HG02885 (cell line): Measurements from ENCODE around the gene RAE1.

Experiments
- ATAC-seq: cut with Tn5 transposase; IDR thresholded peaks from one replicate; pipeline ENCODE4 v1.9.1; 2021; ENCODE audit warnings: mild to moderate bottlenecking; ENCODE audit not compliant: unreplicated experiment, poor library complexity

Gene RAE1

GRCh38 chr20:57384953-57385761 is 34.1 kb downstream of the RAE1 start:
- ATAC-seq: no peak

DNA sequence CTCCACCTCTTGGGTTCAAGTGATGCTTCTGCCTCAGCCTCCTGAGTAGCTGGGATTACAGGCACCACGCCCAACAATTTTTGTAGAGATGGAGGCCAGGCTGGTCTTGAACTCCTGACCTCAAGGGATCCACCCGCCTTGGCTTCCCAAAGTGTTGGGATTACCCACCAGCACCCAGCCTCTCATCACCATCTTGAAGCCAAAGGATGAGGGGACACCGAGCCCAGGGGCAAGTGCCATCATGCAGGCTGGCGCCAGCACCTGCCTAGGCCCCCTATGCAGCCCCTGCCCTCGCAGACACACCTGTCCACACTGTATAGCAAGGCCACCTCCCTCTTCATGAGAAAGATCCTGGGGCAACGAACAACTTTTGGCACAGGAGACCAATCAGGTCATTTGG is 34.9 kb downstream of the RAE1 start:
- no peak for ATAC-seq

GRCh38 chr20:57386762-57387161 is 35.7 kb downstream of the RAE1 start:
- no peak for ATAC-seq

DNA sequence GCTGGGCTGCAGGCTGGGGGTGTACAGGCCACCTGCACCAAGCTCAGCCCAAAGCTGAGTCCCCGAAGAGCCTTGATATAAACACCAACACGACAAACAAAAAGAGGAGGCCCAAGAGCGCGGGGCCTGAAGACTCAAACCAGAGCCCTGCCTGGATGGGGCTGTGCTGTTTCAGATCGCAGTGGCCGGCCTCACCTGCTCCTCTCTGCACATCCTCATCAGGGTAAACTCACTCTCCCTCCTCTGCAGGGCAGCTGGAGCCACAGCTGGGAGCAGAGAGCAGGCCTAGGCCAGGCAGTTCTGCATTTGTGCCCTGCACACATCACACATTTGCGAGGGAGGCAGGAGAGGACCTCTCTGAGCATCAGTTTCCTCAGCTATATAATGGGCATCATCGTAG is 36.4 kb downstream of the RAE1 start:
- ATAC-seq: no peak

GRCh38 chr20:57387945-57388371 is 36.9 kb downstream of the RAE1 start:
- no peak for ATAC-seq

DNA sequence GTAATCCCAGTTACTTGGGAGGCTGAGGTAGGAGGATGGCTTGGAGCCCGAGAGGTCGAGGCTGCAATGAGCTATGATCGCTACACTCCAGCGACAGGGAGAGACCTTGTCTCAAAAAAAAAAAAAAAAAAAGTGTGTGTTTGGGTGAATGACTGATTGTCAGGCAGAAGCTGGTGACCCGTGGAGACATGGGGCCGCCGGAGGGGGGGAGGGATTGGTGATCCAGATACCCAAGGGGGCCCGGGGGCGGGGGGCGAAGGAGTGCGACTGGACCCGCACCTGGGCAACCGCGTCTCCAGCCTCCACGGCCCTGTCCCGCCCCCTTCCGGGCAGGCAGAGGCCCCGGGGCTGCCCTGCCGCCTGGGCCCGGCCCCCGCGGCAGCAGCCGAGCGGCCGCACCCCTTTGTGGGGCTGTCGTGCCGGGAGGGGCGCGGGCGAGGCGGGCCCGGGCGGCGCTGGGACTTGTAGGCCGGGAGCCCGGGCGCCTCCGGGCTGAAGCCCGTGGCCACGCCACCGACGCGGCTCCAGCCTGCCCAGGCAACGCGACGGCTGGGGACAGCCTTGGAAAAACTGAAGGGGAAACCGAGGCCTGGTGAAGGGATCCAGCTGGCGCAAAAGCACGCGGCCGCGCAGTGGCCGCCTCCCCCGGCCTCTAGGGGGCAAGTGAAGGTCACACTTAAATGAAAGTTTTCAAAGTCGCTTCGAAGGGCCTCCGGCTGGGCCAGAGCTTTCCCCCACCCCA is 38.1 kb downstream of the RAE1 start:
- peak; percentile 39 for ATAC-seq

DNA sequence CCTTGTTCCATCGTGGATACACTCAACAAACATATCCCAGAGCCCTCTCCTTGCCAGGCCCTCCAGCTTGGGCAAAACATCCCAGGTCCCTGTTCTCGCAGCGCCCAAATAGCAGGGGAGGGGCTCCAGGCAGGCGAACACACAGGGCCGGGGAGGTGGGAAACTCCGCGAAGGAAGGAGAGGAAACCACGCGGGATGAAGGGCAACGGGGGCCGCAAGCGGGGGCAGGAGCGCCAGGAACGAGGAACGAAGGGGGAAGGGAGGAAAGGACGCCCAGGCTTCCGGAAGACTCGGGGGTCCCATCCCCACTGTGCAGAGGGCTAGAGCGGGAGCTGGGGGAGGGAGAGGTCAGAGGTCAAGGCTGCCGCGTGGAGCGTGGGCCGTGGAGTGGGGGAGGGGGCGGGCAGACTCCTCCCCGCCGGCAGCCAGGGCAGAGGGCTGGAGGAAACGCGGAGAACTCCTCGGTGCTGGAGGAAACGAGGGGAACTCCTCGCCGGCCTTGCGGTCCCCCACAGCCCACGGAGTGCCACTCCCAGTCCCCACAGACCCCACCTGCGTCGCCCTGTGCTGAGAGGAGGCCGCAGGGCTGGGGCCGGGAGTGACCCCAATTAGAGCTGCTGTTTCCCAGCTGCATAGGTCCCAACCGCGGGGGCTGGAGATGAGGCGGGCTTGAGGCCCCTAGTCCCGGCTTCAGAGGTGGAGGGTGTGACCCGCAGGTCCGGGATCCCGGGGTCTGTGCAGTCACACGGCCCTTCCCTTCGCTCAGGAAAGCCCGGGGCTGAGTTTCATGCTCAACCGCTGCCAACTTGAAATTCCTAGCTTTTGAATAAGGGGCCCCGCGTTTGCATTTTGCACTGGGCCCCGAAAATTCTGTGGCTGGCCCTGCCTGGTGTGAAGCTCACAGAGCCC is 38.9 kb downstream of the RAE1 start:
- ATAC-seq: peak; percentile 24

GRCh38 chr20:57390604-57391438 is 39.8 kb downstream of the RAE1 start, which contains the start of gene RBM38:
Gene RBM38 (plus strand): TSS chr20:57391396. CDS start chr20:57391582, 186 bp downstream.
- peak; percentile 67 for ATAC-seq

DNA sequence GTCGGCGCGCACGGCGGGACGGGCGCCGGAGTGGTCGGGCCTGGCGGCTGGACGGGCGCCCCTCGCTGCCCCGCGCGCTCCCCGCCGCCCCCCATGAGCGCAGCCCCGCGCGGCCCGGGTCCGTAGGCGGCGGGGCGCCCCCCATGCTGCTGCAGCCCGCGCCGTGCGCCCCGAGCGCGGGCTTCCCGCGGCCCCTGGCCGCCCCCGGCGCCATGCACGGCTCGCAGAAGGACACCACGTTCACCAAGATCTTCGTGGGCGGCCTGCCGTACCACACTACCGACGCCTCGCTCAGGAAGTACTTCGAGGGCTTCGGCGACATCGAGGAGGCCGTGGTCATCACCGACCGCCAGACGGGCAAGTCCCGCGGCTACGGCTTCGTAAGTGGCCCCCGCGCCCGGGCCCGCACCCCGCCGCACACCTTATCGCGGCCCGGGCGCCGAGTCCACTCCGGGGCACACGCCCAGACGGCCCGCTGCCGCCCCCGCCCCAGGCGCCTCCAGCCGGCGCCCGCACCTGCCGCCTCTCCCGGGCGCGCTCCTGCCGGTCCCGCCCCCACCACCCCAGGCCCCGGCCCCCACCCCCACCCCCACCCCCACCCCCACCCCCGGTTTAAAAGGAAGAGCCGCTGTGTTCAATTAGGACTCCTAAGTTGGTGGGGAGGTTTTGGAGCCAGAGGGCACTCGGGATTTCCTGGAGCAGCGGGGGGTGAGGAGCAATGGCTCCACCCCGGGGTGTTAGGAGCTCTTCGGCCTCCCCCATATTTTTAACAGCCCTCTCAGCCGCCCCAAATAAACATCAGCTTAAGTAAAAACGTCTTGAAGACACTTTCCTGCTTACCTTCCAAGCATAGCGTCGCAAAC is 40.6 kb downstream of the RAE1 start:
- ATAC-seq: peak; percentile 4

GRCh38 chr20:57392512-57393271 is 41.6 kb downstream of the RAE1 start:
- no peak for ATAC-seq

GRCh38 chr20:57393321-57394120 is 42.5 kb downstream of the RAE1 start:
- no peak for ATAC-seq

DNA sequence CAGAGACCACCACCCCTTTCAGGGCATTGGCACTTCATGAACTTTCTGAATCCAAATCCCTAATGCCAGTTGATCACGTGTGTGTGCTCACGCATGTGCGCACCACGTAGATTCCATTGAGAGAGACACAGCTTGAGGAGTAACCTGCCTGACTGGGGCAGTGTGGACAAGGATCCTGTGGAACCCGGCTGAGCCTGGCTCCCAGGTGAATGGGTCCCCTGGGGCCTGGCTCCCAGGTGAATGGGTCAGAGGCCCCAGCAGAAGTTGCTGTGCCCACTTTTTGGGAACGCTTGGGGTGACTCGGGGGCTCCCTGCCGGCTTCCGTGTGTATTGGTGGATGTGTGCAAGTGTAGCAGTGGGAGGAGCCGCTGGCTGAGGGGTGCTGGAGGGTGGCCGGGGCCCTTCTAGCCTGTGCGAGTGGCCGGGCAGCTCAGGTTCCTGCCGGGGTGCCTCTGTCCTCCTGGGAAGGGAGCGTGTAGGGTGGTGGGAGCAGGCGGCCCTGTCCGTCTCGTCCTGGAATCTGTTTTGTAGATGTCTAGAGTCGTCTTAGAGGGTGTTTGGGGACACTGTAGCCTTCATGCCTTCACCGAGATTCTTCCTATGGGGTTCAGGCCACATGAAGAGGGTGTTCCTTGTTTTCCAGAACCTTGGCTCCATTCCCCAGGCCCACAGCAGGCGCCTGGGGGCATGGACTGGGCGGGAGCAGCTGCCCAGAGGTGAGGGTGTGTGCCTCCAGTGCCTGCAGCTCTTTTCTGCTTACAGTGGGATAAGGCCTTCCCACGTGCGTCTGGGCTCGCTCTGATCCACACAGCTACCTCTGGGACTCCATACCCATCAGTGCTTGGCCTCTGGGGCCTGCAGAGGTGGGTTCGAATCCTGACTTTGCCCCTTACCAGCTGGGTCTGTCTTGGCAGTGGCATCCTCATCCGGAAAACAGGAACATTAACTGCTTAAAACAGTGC is 43.3 kb downstream of the RAE1 start:
- ATAC-seq: no peak

DNA sequence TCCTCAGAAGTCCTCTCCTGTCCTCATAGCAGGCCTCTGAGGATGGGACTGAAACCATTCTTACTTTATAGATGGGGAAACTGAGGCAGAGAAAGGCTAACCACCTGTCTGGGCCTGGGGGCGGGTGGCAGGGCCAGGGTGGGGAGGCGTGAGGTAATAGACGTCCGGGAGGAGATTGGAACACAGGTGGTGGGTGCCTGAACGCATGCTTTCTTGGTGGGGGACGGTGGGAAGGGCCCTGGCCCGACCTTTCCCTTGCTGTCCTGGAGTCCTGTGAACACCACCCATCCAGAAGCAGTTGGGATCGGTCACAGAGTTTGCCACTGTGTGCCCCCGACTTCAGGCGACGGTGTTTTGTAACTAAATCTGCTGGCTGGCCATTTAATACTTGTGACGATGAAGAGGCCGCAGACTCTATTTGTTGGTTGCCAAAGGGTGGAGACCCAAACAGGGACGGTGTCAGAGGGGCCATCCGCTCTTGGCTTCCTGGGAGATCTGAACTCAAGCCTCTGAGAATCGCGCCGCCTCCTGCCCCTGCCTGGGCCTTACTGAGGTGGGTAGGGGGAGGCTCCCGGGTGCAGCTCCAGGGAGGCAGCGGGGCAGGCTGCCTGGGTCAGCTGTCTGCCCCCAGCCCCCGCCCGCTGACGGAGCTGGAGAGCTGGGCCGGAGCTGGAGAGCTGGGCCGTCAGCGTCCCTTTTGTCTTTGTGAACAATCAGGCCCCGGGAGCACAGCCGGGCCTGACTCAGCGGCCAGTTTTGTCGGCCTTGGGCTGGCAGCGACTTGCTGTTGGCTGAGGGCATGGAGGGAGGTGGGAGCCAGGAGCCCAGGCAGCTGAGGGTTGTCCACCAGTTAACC is 44.3 kb downstream of the RAE1 start:
- ATAC-seq: no peak

GRCh38 chr20:57396212-57396983 is 45.3 kb downstream of the RAE1 start:
- ATAC-seq: no peak
